Lung (tissue), 12 donors: ENCODE measurements around the gene RPS6KA2. TPM values are rescaled to one million over a fixed set of nuclear protein-coding genes. Genes with fewer than 3 reads are reported as not detected.

Source experiments
- ATAC-seq: fragments of 200-7000 bp; cut with Tn5 transposase; one replicate; pipeline ENCODE4 v1.9.1; 2020; ENCODE audit warnings: moderate number of reproducible peaks; ENCODE audit not compliant: insufficient read depth, low FRiP score
- DNase-seq, 3 donors: peaks; one replicate each; pipeline ENCODE4 v3.0.0-alpha.2; 2013 to 2017
- H3K27ac ChIP-seq, 2 donors: one replicate each; pipeline ENCODE4 v1.5.1; 2013; ENCODE audit warnings: mild to moderate bottlenecking in 2 of 2, moderate library complexity in 2 of 2, control low read depth in 1 of 2, inconsistent platforms in 1 of 2, low read depth in 1 of 2, low read length in 1 of 2
- H3K27me3 ChIP-seq, 3 donors: one replicate each; pipeline ENCODE4 v1.5.1; 2013; ENCODE audit warnings: low read length in 2 of 3; ENCODE audit not compliant: control insufficient read depth in 3 of 3, insufficient read depth in 3 of 3
- H3K36me3 ChIP-seq, 4 donors: one replicate each; pipeline ENCODE4 v1.5.1; 2013; ENCODE audit warnings: low read length in 4 of 4, mild to moderate bottlenecking in 1 of 4, moderate library complexity in 1 of 4; ENCODE audit not compliant: control insufficient read depth in 4 of 4, insufficient read depth in 4 of 4
- H3K4me1 ChIP-seq, 5 donors: one replicate each; pipeline ENCODE4 v1.5.1; 2013; ENCODE audit warnings: low read length in 5 of 5, mild to moderate bottlenecking in 2 of 5, moderate library complexity in 1 of 5; ENCODE audit not compliant: control insufficient read depth in 5 of 5, insufficient read depth in 5 of 5
- H3K4me3 ChIP-seq: one replicate; pipeline ENCODE4 v1.5.1; 2013; ENCODE audit warnings: mild to moderate bottlenecking, control low read depth, moderate library complexity
- H3K9ac ChIP-seq, 2 donors: one replicate each; pipeline ENCODE4 v1.5.1; 2013; ENCODE audit warnings: low read length in 2 of 2, control low read depth in 1 of 2; ENCODE audit not compliant: insufficient read depth in 1 of 2
- H3K9me3 ChIP-seq, 4 donors: one replicate each; pipeline ENCODE4 v1.5.1; 2013; ENCODE audit warnings: low read length in 3 of 4, mild to moderate bottlenecking in 1 of 4, moderate library complexity in 1 of 4; ENCODE audit not compliant: control insufficient read depth in 4 of 4, insufficient read depth in 3 of 4
- CTCF ChIP-seq: IDR thresholded peaks from 2 replicates; pipeline ENCODE4 v1.5.1; 2012; ENCODE audit warnings: mild to moderate bottlenecking; ENCODE audit errors: control extremely low read depth, extremely low read depth
- WGBS, 2 donors: extraction: QIAGEN DNeasy Blood & Tissue Kit; methylation state at CpG; one replicate each; pipeline ENCODE4 v1.1.7; 2013; 5-methylcytosine and 5-hydroxymethylcytosine counted together
- polyA plus RNA-seq, 2 donors: library from polyadenylated mRNA; stranded (reverse); fragments of 200-250 nt; gene quantifications; one replicate each; pipeline ENCODE4 v1.2.1, GENCODE V29; 2013
- total RNA-seq, 2 donors: library from RNA; depleted of rRNA in 1 of 2; stranded (reverse); fragments of >200 nt in 1 of 2; gene quantifications; one replicate each; pipeline ENCODE4 v1.2.1, GENCODE V29; 2014 to 2021
- donor health status: control.
- donor health status: control.
- donor health status: Bipolar disorder and iron deficiency.
- donor health status: healthy.
- donor health status: DM: yes; HTN: yes; CAD: no.

Gene RPS6KA2
- total and polyA plus RNA-seq, 4 donors, result 61.9 to 185 (median 105) TPM

GRCh38 chr6:166671434-166672081 lies 44.5 kb upstream of the RPS6KA2 start:
- no peak for ATAC-seq
- Histone ChIP-seq H3K9ac (no peak overlapping the region), H3K27me3 (no peaks in the 10 kb centered on the region), H3K36me3 (no peaks in the 10 kb centered on the region), H3K4me3 (no peak overlapping the region), H3K27ac (no peak overlapping the region), H3K9me3 (no peaks in the 10 kb centered on the region), H3K4me1 (peaks cover 0 to 20% (median 5%) of the 10 kb centered on the region in 5 donors)
- DNase-seq, result no peak
- WGBS, 2 donors, result 34 to 38% methylated on average over 13 of the region's 13 CpGs
- TF ChIP-seq CTCF, result no peak

- no peak for DNase-seq
- no peaks in the 10 kb centered on the region for H3K9me3 ChIP-seq
- TF ChIP-seq CTCF, result no peak
- no peak overlapping the region for H3K9ac ChIP-seq
- H3K36me3 ChIP-seq, result no peaks in the 10 kb centered on the region
- H3K27ac ChIP-seq, result no peak overlapping the region
- H3K27me3 ChIP-seq, result no peaks in the 10 kb centered on the region
- H3K4me3 ChIP-seq, result no peak overlapping the region
- WGBS, 2 donors, result 94% methylated on average over 5 of the region's 5 CpGs
- ATAC-seq, result no peak
- H3K4me1 ChIP-seq, result peaks cover 0 to 20% (median 5%) of the 10 kb centered on the region in 5 donors
These were observed 43.8 kb upstream of the RPS6KA2 start for GRCh38 chr6:166670894-166671293.

- ATAC-seq (no peak), DNase-seq (no peak)
- H3K36me3 ChIP-seq, result no peaks in the 10 kb centered on the region
- no peak for TF ChIP-seq CTCF
- no peaks in the 10 kb centered on the region for H3K9me3 ChIP-seq
- peaks cover 0 to 20% (median 5%) of the 10 kb centered on the region in 5 donors for H3K4me1 ChIP-seq
- H3K27ac ChIP-seq, result no peak overlapping the region
- 96 to 98% methylated on average over 9 of the region's 9 CpGs for WGBS, 2 donors
- no peaks in the 10 kb centered on the region for H3K27me3 ChIP-seq
- H3K4me3 ChIP-seq, result no peak overlapping the region
- H3K9ac ChIP-seq, result no peak overlapping the region
These were observed 43.0 kb upstream of the RPS6KA2 start for GRCh38 chr6:166670013-166670412.
